ENCODE measurements around the gene THPO.
"Not testable (repeated sequence)": the region's sequence is repeated elsewhere in the genome, so short reads cannot be mapped to it uniquely, and the experiment has no call there.

The THPO gene

DNA sequence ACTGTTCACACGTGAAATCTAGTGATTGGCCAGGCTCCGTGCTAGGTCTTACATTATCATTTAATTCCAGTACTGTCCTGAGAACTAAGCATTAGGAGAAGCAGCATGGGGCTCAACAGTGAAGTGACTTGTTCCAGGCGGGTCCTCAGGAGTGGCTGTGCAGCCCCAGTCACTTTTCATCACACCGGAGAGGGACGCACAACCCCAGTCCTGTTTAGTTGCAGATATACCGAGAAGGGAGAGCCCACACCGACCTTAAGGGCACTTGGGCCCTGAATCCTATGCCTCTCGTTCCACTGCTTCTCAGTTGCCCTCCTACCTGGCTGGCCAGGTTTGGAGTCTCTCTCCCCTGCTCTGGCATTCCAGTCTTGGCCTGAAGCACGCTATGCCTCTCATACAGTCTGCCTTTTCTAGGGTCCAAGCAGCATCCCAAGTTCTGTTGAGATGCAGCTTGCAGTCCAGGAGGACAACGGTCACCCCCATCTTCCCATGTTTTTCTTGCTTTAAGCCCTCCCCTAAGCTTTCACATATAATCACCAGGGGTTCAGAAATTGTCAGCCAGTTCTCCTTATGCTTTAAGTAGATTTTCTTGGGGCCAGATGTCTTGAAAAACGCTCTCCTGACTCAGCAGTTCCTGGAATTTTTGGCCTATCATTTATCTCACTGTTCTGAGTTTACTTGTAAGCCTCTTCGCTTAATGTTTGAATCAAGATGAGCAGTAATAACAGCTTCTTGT, 30.5 kb downstream of the THPO start:
- DNase-seq = no peak

DNA sequence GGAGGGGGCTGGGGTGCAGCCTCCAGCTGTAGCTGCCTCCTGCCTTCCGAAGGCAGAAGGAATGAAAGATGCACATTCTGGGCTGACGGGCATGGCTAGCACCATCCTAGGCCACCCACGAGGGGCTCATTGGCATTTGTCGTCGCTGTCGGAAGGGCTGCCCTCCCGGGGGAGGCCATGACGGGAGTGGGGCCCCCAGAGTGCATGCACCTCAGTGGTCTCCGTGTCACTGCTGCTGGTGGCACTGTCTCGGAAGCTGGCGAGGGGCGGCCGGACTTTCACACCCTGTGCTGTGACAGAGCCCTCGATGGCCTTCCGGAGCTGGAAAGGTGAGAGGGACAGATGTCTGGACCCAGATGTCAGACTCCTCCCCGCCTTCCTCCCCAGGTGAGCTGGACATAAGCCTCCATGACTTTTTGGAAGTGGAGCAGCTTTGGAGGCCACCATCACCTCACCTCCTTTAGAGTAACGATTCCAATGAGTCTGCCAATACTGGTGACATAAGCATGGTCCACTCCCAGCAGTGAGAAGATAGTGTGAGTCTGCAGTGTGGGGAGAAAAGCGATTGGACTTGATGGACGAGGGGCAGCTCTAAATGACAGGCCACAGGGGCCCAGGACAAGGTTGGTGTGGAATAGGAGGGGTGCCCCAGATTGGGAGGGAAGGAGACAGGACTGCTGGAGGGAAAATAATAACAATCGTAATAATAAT, 31.4 kb downstream of the THPO start:
- DNase-seq = no peak

DNA sequence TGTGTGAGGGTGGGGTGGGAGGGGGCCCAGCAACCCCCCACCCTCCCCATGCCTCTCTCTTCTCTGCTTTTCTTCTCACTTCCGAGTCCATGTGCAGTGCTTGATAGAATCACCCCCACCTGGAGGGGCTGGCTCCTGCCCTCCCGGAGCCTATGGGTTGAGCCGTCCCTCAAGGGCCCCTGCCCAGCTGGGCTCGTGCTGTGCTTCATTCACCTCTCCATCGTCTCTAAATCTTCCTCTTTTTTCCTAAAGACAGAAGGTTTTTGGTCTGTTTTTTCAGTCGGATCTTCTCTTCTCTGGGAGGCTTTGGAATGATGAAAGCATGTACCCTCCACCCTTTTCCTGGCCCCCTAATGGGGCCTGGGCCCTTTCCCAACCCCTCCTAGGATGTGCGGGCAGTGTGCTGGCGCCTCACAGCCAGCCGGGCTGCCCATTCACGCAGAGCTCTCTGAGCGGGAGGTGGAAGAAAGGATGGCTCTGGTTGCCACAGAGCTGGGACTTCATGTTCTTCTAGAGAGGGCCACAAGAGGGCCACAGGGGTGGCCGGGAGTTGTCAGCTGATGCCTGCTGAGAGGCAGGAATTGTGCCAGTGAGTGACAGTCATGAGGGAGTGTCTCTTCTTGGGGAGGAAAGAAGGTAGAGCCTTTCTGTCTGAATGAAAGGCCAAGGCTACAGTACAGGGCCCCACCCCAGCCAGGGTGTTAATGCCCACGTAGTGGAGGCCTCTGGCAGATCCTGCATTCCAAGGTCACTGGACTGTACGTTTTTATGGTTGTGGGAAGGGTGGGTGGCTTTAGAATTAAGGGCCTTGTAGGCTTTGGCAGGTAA, 32.5 kb downstream of the THPO start:
- no peak for DNase-seq

DNA sequence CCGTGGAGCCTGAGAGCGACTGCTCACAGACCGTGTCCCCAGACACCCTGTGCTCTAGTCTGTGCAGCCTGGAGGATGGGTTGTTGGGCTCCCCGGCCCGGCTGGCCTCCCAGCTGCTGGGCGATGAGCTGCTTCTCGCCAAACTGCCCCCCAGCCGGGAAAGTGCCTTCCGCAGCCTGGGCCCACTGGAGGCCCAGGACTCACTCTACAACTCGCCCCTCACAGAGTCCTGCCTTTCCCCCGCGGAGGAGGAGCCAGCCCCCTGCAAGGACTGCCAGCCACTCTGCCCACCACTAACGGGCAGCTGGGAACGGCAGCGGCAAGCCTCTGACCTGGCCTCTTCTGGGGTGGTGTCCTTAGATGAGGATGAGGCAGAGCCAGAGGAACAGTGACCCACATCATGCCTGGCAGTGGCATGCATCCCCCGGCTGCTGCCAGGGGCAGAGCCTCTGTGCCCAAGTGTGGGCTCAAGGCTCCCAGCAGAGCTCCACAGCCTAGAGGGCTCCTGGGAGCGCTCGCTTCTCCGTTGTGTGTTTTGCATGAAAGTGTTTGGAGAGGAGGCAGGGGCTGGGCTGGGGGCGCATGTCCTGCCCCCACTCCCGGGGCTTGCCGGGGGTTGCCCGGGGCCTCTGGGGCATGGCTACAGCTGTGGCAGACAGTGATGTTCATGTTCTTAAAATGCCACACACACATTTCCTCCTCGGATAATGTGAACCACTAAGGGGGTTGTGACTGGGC, 33.3 kb downstream of the THPO start:
- no peak for DNase-seq

DNA sequence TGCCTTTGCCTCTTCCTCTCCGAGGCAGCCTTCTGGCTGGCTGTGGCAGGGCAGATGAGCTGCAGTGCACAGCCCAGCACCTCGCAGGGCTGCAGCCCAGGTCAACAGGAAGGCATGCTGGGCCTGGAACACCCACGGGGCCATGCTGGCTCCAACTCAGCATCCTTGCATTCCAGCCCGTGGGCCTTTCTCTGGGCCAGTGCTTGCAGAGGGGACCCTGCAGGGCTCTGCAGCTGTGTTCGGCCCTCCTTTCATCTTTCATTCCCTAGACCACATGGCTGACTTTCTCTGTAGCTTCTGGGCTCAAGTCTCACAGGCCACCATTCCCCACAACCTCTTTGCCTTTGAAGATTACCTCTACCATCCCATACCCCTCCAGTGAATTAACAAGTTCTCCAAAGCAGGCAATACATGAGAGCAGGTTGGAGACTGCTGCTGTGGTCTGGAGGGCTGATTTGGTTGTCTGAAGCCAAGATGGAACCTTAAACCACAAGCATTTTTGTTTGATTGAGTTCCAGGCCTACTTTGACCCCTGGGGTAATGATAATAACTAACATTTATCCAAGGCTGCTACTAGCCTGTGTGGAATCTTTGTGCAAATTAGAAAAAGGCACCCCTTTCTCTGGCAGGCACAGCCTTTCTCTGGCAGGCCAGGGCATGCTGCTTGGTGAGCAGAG, 34.7 kb downstream of the THPO start:
- DNase-seq = no peak

DNA sequence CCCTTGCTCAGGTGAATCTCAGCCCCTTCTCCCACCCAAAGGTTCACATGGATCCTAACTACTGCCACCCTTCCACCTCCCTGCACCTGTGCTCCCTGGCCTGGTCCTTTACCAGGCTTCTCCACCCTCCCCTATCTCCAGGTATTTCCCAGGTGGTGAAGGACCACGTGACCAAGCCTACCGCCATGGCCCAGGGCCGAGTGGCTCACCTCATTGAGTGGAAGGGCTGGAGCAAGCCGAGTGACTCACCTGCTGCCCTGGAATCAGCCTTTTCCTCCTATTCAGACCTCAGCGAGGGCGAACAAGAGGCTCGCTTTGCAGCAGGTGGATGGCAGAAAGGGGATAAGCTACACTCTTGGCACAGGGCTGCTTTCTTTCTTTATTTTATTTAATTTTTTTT, 36.1 kb downstream of the THPO start:
- DNase-seq = no peak

DNA sequence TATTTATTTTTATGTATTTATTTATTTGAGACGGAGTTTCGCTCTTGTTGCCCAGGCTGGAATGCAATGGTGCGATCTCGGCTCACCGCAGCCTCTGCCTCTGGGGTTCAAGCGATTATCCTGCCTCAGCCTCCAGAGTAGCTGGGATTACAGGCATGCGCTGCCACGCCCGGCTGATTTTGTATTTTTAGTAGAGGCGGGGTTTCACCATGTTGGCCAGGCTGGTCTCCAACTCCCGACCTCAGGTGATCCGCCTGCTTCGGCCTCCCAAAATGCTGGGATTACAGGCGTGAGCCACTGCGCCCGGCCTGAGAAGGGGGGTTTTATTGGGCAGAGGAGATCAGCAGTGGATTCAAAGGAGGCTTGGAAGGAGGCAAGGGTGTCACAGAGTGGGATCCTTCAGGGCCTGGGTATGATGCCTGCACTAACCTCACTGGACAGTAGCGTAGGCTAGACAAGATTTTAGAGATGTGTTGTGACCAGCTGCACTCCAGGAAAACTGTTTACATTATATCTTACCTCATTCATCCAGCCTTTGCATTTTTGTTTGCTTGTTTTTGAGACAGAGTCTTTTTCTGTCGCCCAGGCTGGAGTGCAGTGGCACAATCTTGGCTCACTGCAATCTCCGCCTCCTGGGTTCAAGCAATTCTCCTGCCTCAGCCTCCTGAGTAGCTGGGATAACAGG, 38.4 kb downstream of the THPO start:
- not testable (repeated sequence) for DNase-seq

DNA sequence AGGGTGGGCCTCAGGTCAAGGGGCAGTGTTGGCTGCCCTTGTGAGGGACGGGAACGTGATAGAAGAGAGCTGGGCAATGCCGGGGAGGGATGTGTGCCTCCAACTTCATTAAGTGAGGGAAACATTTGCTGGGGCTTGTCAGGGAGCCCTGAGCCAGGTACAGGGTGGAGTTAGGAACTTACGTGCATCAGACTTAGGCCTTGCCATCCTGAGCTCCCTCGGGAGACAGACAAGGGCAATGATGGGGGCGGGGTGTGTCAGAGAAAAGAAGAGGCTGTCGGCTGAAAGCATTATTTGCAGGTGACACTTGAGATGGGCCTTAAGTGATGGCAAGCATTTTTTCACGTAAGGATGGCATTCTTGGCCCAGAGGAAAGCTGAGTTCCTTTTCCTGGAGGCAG, 39.0 kb downstream of the THPO start:
- DNase-seq = no peak

DNA sequence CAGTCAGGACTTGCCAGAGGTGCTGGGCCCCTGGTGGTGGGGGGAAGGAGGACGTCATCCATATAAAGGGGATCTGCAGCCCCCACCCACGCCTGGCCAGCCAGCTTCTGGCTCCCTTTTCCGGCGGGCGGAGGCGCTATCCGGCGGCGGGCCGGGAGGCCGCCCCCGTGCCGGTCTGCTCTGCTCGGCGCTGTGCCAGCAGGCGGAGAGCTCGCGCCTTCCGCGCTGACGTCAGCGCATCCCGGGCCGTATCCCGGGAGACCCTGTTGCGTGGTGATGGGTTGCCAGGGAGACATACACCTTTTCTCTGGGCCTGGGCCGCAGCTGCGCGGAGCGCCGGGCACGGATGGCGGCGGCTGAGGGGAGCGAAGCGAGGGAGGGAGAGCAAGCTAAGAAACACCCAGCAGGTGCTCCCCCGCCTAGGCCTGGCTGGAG, 39.5 kb downstream of the THPO start:
- no peak for DNase-seq

DNA sequence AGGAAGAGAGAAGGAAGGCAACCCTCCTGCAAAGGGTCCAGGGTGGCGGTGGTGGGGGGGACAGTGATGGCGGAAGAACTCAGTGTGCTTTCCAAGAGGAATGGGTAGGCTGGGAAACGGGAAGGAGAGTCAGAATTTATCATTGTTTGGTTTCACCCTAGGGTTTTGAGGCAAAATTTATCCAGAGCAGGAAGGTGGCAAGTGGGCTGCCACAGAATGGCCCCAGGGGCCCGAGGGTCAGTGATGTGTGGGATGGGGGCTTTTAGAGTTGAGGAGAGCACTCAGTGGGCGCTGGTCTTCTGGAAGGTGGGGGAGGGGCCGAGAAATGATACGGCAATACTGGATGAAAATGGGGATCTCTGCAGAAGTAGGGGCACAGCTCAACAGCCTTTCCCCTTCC, 40.0 kb downstream of the THPO start:
- DNase-seq = no peak

DNA sequence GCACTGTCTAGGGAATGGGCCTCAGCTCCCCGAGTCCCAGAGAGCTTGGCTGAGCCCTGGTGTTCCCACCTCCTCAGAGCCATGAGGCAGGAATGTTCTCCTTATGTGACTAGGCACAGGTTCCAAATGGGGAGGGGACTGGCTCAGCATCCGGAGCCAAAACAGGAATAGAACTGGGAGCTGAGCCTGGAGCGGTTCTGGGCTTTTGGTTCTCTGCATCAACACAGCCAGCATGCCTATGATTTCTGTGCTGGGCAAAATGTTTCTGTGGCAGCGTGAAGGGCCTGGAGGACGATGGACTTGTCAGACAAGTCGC, 40.6 kb downstream of the THPO start, which contains the start of gene FAM131A:
Gene FAM131A (plus strand): TSS at position 202 of the 316 bp plus-strand sequence. CDS start 31 bp downstream, at position 233.
- no peak for DNase-seq

DNA sequence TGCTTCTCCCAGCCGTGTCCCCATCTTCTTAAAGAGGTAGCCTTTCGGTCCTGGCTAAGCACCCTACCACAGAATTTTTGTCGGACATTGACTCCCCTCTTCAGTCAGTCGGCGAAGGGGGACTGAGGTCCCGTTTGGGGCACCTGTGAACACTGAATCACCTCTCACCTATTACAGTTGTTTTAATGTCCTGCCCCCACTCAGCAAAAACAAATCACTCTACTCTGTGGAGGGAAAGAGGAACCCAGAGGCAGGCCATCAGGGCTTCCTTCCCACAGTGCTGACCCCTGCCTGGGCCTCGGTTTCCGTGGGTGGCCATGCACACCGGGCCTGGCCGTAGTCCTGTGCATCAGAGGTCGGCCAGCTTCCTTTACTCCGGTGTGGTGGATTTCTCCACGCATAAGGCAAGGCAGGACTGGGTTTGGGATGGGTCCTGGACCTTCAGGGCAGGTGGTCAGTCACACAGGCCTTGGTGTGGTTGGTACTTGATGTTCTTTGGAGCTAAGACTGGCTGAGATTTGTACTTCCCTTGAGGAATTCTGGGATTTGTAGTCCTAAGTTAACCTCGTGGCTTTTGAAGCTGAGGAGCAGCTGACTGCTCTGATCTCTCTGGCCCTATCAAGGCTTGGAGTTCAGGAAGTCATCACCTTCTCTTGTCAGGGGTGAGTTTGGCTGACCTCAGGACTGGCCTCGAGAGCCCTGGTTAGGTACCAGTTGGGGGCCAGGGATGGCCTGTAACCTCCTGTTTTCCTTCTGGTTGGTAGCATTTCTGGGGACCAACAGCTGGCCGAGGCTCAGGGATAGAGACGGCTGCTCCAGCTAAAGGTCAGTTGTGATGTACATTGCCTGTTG, 41.2 kb downstream of the THPO start:
- DNase-seq = no peak

DNA sequence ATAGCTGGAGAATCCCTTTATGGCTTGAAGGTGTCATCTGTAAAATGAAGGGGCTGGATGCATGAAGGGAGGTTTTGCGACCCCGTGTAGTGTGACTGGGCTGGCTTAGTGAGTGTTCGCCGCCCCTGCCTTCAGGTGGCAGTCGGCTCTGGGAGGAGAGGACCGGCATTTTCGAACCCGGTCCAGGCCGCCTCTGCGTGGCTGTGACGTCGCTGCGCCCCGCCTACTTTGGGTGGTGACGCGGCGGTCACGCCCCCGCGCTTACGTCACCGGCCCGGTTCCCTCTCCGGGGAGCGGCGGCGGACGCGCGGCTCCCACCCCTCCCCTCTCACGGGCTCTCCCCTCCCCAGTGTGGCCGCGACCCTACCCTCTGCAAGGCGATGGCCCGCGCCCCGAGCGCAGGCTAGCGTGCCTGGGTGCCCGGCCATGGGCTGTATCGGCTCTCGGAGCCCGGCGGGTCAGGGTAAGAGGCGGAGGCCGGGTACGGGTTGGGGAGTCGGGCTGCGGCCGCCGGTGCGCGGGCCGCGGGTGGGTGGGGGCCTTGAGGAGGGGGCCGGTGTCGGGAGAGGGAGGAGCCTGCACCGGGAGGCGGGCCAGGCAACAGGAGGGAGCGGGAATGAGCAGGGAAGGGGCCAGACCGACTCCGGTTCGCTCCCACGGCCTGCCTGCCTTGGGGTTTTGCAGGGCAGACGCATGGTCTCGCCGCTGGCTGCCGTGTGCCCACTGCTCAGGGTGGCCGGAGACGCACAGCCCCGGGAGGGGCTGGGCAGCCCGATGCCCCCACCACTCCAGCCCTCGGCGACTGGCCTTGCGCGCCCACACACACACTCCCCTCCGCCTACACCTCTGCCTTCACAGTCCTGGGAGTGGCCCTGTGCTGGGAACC, 42.1 kb downstream of the THPO start:
- no peak for DNase-seq

DNA sequence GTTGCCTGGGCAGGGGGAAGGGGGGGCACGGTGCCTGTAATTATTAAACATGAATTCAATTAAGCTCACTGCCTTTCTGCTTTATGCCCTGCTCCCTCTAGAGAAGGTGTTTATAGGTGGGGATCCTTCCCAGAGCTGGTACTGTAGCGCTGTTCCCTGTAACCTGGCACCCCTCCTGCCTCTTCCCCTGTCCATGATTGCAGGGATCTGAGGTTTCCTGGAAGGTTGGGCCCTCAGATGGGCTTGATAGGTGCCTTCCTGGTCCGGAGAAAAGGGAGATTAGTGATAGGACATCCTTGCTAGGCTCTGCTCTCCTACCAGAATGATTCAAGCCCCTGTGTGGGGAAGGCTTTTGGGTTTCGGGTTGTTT, 42.7 kb downstream of the THPO start:
- DNase-seq = no peak

DNA sequence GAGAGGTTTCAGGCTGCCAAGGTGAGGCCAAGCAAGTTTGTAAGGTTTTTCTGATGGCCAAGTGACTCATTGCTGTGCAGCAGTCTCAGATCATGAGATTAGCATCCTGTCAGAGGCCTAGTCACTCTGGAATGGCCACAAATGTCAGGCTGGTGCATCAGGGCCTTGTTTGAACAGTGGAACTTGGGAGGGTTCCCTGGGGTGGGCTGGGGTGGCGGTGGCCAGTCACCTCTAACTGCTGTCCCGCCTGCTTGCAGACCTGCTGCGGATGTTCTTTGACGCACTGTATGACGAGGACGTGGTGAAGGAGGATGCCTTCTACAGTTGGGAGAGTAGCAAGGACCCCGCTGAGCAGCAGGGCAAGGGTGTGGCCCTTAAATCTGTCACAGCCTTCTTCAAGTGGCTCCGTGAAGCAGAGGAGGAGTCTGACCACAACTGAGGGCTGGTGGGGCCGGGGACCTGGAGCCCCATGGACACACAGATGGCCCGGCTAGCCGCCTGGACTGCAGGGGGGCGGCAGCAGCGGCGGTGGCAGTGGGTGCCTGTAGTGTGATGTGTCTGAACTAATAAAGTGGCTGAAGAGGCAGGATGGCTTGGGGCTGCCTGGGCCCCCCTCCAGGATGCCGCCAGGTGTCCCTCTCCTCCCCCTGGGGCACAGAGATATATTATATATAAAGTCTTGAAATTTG, 43.4 kb downstream of the THPO start:
- no peak for DNase-seq

DNA sequence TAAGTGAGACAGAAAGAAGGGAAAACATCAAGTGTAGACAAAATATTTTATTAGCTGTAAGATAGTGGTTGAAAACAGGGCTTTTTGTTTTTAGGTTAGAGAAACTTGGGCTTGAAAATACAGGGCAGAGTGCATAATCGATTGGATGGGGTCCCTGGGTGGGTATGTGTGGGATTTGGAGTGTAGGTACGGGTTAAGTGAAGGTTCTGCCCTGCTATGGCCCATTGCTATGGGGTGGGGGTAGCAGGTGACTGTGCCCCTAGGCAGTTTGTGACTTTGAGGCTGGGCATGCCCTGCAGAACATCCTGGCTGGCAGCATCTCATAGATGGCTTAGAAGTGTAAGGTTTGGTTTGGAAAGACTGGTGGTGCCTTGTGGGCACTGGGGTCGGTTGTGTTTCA, 44.3 kb downstream of the THPO start:
- DNase-seq = no peak

DNA sequence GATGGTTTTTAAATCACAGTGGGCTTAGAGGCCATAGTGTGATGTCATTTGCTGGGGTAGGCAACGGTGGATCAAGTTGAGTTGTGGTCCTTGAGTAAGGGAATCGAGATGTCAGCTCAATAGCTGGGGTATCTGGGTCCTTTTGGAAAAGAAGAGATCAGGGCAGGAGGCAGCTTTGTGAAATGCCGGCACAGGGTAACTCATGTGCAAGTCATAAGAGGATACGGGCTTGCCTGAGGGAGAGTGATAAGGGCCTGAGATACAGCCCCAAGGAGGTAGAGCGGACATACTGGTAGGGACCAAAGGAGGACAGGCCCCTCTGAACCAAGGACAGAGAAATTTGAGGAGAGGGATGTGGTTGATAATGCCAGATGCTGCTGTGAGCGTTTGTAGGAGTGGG, 44.8 kb downstream of the THPO start:
- no peak for DNase-seq

DNA sequence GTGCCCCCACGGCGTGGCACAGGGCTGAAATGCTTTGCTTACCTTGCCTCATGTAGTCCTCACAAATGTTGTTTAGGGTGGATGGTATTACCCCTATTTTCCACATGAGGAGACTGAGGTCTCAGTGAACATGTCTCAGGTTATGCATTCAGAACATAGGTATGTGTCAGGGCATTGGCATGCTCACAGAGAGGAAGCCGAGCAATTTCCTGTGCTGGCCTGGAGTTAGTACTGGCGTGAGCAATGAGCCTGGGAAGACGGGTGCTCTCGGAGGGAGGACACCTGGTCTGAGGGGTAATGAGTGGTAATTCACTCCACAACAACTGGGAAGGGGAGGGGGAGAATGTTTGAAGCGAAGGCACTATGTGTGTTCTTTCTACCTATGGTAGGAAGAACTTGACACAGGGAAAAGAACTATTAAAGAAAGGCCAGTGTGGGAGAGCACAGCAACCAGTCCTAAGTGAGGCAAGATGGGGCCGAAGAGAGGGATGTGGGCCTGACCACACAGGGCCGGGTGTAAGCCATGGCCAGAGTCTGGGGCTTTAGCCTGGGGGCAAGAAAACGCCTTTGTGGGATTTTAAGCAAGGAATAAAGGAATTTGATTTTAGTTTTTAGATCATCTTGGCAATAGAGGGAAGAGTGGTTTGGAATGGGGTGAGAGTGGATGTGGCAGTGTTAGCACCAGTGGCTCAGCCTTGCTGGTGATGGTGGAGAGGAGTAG, 45.5 kb downstream of the THPO start:
- DNase-seq = no peak

DNA sequence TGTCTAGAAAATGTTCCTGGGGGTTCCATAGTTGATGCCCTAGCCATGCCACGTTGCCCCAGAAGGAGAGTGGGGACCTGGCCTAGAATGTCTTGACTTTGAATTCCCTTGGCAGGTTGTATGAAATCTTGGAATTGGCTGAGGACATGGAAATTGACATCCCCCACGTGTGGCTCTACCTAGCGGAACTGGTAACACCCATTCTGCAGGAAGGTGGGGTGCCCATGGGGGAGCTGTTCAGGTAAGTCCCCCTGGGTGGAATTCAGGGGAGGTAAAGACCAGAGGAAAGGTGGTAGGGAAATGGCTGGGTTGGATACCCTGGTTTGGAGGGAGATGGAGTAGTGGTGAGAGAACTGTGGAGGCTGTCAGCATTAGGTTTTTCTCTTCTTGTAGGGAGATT, 49.5 kb downstream of the THPO start:
- DNase-seq = no peak
